Measurements from ENCODE around the gene CACNA1F.

CACNA1F gene

DNA sequence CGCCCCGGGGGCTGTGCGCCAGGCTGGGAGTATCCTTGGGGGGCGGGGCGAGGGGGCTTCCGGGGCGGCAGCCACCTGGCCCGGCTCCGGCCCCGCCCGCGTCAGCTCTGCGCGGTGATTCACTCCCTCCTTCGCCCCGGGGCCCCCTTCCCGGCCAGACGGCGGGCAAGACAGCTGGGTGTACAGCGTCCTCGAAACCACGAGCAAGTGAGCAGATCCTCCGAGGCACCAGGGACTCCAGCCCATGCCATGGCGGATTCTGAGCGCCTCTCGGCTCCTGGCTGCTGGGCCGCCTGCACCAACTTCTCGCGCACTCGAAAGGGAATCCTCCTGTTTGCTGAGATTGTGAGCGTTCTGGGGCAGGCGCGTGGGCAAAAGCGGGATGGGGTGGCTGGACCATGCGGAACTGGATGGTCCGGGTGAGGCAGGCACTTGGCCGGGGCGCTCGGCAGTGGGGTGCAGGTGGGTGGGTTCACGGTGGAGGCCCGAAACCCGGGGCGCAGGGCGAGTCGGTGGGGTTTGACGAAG lies 61.3 kb downstream of the CACNA1F start, which contains the start of gene PLP2:
TSS of gene PLP2 (plus strand) at position 147 of the 528 bp plus-strand sequence. CDS start at position 250, 103 bp downstream.
- H3K4me1 Mint-ChIP-seq (ENCODE audit: low read depth), result peaks cover 31% of the 10 kb centered on the region
- peak within 1 kb of the TSS; percentile 89 for H3K27ac Mint-ChIP-seq
- no peaks in the 10 kb centered on the region for H3K36me3 Mint-ChIP-seq
- H3K9me3 Mint-ChIP-seq (ENCODE audit: low read depth), result no peaks in the 10 kb centered on the region
- peak within 1 kb of the TSS; percentile 86 for H3K4me3 Mint-ChIP-seq
- H3K27me3 Mint-ChIP-seq, result no peaks in the 10 kb centered on the region

DNA sequence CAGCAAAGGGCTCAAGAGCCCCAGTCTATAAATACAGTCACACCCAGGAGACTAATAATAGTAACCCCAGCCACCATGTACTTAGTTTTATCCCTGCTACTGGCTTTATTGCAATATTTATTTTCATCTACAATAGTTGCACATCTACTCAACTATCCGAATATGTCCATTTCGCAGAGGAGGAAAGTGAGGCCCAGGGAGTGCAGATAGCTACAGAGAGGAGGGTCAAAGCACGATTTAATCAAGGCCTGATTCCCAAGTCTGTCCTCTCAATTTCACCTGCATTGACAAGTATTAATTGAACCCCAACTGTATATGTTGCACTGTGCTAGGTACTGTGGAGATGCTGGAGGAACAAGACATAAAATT lies 65.4 kb downstream of the CACNA1F start:
- Mint-ChIP-seq H3K9me3 (ENCODE audit: low read depth) (no peaks in the 10 kb centered on the region), H3K27me3 (no peaks in the 10 kb centered on the region), H3K36me3 (no peaks in the 10 kb centered on the region), H3K27ac (peak overlapping the region; percentile 95), H3K4me3 (peak overlapping the region; percentile 90), H3K4me1 (ENCODE audit: low read depth) (peaks cover 32% of the 10 kb centered on the region)

DNA sequence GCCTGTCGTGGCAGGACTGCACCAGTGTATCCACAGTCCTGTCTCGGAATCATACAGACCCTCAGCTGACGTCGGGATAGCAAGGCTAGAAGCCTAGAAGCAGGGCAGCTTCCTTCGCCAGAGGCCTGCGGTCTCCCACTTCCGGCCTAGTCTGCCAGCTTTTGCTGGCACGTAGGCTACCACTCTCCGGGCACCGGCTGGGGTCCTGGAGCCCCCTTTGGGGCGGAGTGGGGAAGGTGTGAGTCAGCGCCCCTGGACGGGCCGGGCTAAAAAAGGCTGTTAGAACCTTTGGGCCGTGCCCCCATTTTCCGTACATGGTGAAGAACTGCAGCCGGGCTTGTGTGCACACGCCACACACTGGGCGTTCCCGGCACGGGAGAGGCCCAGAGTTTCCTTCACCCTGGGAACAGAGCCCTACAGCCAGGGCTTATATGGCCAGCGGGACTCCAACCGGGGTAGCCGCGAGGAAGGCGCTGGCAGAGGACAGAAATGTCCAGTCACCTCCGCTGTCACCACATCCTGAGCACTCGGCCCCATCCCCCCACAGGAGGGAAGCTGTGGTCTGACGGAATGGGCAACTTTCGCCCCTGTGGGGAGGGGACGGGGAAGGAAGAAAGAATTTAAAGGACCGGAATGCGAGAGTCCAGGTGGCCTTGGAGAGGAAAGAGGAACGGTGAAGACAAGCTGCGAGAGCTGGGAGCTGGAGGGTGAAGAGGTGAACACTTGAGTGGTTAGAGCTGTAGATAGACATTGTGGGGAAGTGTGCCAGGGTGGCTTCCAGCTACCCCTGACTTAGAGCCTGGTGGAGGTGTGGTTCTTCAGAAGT lies 66.0 kb downstream of the CACNA1F start:
- H3K27me3 Mint-ChIP-seq, result no peaks in the 10 kb centered on the region
- H3K4me3 Mint-ChIP-seq, result peak overlapping the region; percentile 90
- peak overlapping the region; percentile 95 for H3K27ac Mint-ChIP-seq
- H3K36me3 Mint-ChIP-seq, result no peaks in the 10 kb centered on the region
- H3K9me3 Mint-ChIP-seq (ENCODE audit: low read depth), result no peaks in the 10 kb centered on the region
- peaks cover 30% of the 10 kb centered on the region for H3K4me1 Mint-ChIP-seq (ENCODE audit: low read depth)

DNA sequence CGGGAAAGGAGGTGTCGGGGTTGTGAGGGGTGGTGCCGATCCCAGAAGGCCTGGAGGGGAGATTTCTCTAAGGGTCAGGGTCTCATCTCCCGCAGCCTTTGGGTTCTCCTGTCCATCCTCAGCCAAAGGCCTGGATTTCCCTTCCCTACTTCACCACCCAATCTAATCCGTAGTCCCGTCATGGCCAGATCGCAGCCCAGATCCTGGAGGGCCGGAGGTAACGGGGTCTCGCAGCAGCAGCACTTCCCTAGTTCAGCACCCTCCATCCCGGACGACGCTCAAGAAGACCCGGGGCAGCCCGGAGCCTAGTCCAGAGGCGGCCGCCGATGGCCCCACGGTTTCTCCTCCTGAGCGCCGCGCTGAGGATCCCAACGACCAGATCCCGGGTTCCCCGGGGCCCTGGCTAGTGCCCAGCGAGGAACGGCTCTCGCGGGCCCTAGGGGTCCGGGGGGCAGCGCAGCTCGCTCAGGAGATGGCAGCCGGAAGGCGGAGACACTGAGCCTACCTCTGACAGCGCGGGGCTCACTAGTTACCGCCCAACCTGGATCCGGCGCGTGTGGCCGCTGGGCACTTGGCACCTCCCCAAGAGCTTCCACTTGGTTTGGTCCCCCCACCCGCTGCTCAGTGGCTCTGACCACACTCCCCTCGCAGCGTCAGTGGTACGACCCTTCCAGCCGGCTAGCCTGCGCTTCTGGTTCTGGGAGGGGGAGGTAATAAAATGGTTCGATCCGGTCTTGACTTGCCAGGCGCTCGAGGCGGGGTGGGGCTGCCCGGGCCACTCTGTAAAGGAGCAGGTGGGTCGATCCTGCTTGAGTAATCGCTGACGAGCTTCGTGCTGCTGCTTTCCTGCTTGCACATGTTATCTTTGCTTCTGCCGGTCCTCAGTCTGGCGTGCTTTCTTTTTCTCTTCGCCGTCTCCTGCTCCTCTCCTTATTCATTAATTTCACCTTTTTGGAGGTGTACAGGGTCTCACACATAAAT lies 66.9 kb downstream of the CACNA1F start:
- peak overlapping the region; percentile 95 for H3K27ac Mint-ChIP-seq
- no peaks in the 10 kb centered on the region for H3K36me3 Mint-ChIP-seq
- H3K4me3 Mint-ChIP-seq, result peak overlapping the region; percentile 90
- no peaks in the 10 kb centered on the region for H3K27me3 Mint-ChIP-seq
- H3K9me3 Mint-ChIP-seq (ENCODE audit: low read depth), result no peaks in the 10 kb centered on the region
- H3K4me1 Mint-ChIP-seq (ENCODE audit: low read depth), result peaks cover 30% of the 10 kb centered on the region

DNA sequence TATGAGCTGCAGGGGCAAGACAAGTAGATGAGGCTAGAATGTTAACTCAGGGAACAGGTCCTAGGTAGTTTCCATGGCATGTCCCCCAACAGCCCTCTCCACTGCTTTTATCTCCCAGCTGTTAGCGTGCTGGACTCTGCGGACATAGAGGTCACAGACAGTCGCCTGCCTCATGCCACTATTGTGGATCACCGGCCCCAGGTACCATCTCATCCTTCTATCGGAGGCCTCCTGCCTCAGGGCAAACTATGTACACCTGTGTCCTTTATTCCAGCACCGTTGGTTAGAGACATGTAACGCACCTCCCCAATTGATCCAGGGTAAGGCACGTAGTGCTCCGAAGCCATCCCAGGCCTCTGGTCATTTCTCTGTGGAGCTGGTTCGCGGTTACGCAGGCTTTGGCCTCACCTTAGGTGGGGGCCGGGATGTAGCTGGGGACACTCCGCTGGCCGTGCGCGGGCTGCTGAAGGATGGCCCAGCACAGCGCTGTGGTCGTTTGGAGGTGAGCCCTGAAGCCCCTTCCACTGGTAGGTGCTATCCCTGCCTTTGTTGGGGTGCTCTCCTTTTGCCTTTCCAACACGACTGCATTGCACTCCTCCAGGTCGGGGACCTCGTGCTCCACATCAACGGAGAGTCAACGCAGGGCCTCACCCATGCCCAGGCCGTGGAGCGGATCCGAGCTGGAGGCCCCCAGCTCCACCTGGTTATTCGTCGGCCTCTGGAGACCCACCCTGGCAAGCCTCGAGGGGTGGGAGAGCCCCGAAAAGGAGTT lies 68.4 kb downstream of the CACNA1F start:
- H3K36me3 Mint-ChIP-seq, result no peaks in the 10 kb centered on the region
- H3K4me1 Mint-ChIP-seq (ENCODE audit: low read depth), result peaks cover 30% of the 10 kb centered on the region
- H3K4me3 Mint-ChIP-seq, result peak overlapping the region; percentile 85
- peak overlapping the region; percentile 92 for H3K27ac Mint-ChIP-seq
- no peaks in the 10 kb centered on the region for H3K9me3 Mint-ChIP-seq (ENCODE audit: low read depth)
- H3K27me3 Mint-ChIP-seq, result no peaks in the 10 kb centered on the region

DNA sequence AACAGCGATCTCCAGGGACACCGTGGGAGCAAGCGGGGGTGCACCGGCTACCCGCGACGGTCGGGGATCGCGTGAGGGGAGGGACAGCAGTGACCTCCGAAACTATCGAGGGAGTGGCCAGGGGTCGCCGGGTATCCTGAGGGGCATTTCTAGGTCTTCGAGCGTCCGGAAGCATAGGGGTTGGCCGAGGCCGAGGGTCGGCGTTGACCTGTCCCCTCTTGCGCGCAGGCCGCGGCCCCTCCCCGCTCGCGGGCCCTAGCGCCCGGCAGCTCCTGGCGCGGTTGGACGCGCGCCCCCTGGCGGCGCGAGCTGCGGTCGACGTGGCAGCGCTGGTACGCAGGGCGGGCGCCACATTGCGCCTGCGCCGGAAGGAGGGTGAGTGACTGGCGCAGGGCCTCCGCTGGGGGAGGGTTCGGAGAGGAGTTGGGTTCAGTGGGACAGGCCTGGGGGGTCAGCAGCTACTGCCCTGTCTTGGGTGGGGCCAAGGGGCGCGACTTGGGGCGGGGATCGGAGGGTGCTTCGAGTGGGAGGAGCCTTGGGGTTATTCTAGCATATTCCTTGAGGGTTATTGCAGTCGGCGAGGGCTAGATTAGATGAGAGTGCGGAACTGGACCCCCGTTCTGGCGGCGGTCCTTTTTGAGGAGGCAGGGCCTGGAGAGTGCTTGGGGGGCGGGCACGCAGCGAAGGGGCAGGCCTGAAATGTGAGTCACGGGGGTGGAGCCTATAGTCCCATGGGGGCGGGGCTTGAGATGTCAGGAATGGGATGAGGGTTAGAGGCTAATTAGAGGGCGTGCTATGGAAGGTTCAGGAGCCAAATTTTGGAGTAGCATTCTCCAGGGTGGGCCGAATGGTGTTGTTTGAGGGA lies 69.4 kb downstream of the CACNA1F start:
- H3K4me1 Mint-ChIP-seq (ENCODE audit: low read depth), result peaks cover 28% of the 10 kb centered on the region
- no peaks in the 10 kb centered on the region for H3K9me3 Mint-ChIP-seq (ENCODE audit: low read depth)
- peak overlapping the region; percentile 85 for H3K4me3 Mint-ChIP-seq
- H3K36me3 Mint-ChIP-seq, result no peaks in the 10 kb centered on the region
- H3K27ac Mint-ChIP-seq, result peak overlapping the region; percentile 92
- H3K27me3 Mint-ChIP-seq, result no peaks in the 10 kb centered on the region

DNA sequence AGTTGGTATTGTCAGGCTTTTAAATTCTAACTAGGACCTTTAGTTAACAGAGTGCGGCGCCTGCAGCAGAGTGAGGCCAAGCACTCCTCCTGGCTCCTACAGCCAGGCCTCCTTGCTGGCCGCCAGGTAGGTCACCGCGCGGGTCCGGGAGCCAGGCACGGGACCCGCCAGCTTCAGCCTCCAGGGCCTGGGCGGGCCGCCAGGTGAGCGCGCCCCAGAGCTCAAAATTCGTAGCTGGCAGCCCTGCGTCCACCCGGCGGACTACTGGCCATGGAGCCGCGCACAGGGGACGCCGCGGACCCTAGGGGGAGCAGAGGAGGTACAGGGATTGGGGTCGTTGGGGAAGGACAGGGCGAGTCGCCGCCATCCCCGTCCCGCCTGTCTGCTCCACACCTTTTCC lies 70.5 kb downstream of the CACNA1F start, which contains the start of gene MAGIX:
TSS of gene MAGIX (plus strand) at position 139 of the 400 bp plus-strand sequence. CDS start at position 271, 132 bp downstream.
- Mint-ChIP-seq H3K27ac (peak within 1 kb of the TSS; percentile 41), H3K4me1 (ENCODE audit: low read depth) (peaks cover 22% of the 10 kb centered on the region), H3K4me3 (peak within 1 kb of the TSS; percentile 73), H3K36me3 (no peaks in the 10 kb centered on the region), H3K9me3 (ENCODE audit: low read depth) (no peaks in the 10 kb centered on the region), H3K27me3 (no peaks in the 10 kb centered on the region)

DNA sequence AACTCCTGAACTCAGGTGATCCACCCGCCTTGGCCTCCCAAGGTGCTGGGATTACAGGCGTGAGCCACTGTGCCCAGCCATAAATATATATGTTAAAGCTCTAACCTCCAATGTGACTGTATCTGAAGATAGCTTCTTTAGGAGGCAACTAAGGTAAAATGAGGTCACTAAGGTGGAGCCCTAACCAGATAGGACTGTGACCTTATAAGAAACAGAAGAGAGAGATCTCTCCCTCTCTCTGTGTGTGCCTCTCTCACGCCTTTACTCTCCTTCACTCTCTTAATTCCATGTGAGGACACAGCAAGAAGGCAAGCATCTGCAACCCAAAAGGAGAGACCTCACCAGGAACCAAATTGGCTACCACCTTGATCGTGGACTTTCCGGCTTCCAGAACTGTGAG lies 71.5 kb downstream of the CACNA1F start:
- no peak overlapping the region for H3K4me3 Mint-ChIP-seq
- no peaks in the 10 kb centered on the region for H3K27me3 Mint-ChIP-seq
- H3K27ac Mint-ChIP-seq, result no peak overlapping the region
- no peaks in the 10 kb centered on the region for H3K9me3 Mint-ChIP-seq (ENCODE audit: low read depth)
- no peaks in the 10 kb centered on the region for H3K36me3 Mint-ChIP-seq
- H3K4me1 Mint-ChIP-seq (ENCODE audit: low read depth), result peaks cover 14% of the 10 kb centered on the region

DNA sequence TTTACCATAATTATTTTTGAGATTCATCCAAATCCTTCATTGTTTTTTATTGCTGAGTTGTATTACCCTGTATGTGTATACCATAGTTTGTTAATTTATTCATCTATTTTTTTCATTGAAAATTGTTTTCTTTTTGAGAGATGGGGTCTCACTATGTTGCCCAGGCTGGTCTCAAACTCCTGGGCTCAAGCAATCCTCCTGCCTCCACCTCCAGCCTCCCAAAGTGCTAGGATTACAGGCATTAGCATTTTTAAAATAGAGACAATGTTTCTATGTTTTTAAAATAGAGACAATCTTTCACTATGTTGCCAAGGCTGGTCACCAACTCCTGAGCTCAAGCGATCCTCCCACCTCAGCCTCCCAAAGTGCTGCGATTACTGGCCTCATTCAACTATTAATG lies 72.2 kb downstream of the CACNA1F start:
- Mint-ChIP-seq H3K4me1 (ENCODE audit: low read depth) (peaks cover 14% of the 10 kb centered on the region), H3K27ac (no peak overlapping the region), H3K4me3 (no peak overlapping the region), H3K36me3 (no peaks in the 10 kb centered on the region), H3K9me3 (ENCODE audit: low read depth) (no peaks in the 10 kb centered on the region), H3K27me3 (no peaks in the 10 kb centered on the region)

DNA sequence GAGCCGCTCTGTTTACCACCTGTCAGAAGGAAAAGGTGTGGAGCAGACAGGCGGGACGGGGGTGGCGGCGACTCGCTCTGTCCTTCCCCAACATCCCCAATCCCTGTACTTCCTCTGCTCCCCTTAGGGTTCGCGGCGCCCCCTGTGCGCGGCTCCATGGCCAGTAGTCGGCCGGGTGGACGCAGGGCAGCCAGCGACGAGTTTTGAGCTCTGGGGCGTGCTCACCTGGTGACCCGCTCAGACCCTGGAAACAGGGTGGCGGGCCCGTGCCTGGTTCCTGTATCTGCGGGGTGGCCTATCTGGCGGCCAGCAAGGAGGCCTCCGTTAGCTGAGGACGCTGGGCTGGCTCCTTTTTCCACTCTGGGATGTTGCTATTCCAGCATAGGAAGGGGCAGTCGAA lies 75.9 kb downstream of the CACNA1F start:
- H3K4me3 Mint-ChIP-seq, result peak overlapping the region; percentile 17
- H3K36me3 Mint-ChIP-seq, result no peaks in the 10 kb centered on the region
- H3K27ac Mint-ChIP-seq, result no peak overlapping the region
- peaks cover 16% of the 10 kb centered on the region for H3K4me1 Mint-ChIP-seq (ENCODE audit: low read depth)
- no peaks in the 10 kb centered on the region for H3K27me3 Mint-ChIP-seq
- H3K9me3 Mint-ChIP-seq (ENCODE audit: low read depth), result no peaks in the 10 kb centered on the region

DNA sequence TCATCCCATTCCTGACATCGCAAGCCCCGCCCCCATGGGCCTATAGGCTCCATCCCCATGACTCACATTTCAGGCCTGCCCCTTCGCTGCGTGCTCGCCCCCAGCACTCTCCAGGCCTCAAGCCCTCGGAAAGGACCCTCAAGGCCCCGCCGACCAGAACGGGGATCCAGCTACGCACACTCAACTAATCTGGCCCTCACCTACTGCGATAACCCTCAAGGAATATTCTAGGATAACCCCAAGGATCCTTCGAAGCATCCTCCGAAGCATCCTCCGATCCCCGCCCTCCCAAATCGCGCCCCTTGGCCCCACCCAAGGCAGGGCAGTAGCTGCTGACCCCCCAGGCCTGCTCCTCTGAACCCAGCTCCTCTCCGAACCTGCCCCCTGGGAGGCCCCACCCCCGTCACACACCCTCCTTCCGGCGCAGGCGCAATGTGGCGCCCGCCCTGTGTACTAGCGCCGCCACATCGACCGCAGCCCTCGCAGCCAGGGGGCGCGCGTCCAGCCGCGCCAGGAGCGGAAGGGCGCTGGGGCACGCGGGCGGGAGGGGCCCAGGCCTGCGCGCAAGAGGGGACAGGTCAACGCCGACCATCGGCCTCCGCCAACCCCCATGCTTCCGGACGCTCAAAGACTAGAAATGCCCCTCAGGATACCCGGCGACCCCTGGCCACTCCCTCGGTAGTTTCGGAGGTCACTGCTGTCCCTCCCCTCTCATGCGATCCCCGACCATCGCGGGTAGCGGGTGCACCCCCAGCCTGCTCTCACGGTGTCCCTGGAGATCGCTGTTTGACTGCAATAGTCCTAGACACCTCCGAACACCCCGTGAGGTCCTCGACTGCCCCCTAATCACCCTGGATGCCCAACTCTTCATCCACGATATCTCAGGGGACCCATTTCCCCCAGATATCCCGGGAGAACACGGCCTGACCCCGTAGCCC lies 77.0 kb downstream of the CACNA1F start:
- Mint-ChIP-seq H3K4me3 (peak overlapping the region; percentile 91), H3K9me3 (ENCODE audit: low read depth) (no peaks in the 10 kb centered on the region), H3K27ac (peak overlapping the region; percentile 93), H3K27me3 (no peaks in the 10 kb centered on the region), H3K36me3 (no peaks in the 10 kb centered on the region), H3K4me1 (ENCODE audit: low read depth) (peaks cover 16% of the 10 kb centered on the region)

DNA sequence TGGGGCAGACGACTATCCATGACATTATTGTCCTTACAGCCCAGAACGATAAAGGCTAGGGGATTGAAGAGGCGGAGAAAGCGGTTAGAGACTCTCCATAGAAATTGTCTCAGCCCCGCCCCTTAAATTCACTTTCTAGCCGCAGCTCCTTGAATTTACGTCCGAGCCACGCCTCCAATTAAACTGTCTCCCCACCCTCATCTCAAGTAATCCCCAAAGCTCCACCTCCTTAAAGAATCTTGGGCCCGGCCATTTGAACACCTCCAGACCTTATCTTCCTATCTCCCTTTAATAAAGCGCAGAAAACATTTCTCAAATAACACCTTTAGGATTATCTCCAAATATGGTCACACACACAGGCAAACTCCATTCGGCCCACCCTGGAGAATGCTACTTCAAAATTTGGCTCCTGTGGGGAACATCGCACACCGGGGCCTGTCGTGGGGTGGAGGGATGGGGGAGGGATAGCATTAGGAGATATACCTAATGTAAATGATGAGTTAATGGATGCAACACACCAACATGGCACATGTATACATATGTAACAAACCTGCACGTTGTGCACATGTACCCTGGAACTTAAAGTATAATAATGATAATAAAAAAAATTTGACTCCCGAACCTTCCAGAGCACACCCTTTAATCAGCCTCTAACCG lies 77.8 kb downstream of the CACNA1F start:
- H3K4me3 Mint-ChIP-seq, result peak overlapping the region; percentile 91
- peaks cover 16% of the 10 kb centered on the region for H3K4me1 Mint-ChIP-seq (ENCODE audit: low read depth)
- H3K9me3 Mint-ChIP-seq (ENCODE audit: low read depth), result no peaks in the 10 kb centered on the region
- no peaks in the 10 kb centered on the region for H3K27me3 Mint-ChIP-seq
- H3K36me3 Mint-ChIP-seq, result no peaks in the 10 kb centered on the region
- peak overlapping the region; percentile 93 for H3K27ac Mint-ChIP-seq

Measured in activated naive CD8-positive, alpha-beta T cell (primary cell).